Epithelial cell of umbilical artery (primary cell): ENCODE results near the gene UBIAD1. TPM values are rescaled to one million over a fixed set of nuclear protein-coding genes. Genes with fewer than 3 reads are reported as not detected.

Experiments used
- total RNA-seq: library from RNA; depleted of rRNA; stranded (reverse); fragments of >200 nt; gene quantifications from 2 replicates; pipeline ENCODE4 v1.2.3, GENCODE V29; 2014

Gene UBIAD1, protein sequence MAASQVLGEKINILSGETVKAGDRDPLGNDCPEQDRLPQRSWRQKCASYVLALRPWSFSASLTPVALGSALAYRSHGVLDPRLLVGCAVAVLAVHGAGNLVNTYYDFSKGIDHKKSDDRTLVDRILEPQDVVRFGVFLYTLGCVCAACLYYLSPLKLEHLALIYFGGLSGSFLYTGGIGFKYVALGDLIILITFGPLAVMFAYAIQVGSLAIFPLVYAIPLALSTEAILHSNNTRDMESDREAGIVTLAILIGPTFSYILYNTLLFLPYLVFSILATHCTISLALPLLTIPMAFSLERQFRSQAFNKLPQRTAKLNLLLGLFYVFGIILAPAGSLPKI
- total RNA-seq = 6.2 and 10.0 TPM in 2 replicates

DNA sequence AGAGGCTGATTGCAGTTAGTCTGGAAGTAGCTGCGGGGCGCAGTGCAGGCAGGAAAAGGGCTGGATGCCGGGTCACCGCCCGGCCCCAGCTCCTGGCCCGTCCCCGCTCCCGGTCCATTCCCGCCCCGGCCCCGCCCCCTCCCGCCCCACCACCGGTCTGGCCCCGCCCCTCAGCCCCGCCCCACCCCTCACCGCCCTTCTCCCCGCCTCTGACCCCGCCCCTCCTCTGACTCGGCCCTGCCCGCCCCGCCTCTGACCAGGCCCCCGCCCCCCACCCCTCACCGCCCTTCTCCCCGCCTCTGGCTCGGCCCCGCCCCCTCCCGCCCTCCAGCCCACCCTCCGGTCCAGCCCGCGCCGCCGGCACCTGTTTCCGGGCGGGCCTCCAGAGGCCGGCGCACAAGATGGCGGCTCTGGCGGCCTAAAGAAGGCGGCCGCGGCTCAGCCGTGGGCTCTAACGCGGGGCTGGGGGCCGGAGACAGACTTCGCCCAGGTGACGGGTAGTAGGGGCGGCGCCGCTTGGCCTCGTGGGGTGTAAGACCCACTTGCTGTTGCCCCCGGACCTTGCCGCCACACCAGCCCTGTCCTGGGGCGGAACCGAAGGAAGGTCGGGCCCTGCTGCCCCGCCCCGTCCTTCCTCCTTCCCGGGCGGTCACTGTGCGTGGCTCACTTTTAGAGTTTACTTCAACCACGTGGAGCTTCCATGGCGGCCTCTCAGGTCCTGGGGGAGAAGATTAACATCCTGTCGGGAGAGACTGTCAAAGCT, at the start of gene UBIAD1:
UBIAD1 (plus strand) TSS at position 367 of the 763 bp plus-strand sequence; CDS start at position 701, 334 bp downstream.

DNA sequence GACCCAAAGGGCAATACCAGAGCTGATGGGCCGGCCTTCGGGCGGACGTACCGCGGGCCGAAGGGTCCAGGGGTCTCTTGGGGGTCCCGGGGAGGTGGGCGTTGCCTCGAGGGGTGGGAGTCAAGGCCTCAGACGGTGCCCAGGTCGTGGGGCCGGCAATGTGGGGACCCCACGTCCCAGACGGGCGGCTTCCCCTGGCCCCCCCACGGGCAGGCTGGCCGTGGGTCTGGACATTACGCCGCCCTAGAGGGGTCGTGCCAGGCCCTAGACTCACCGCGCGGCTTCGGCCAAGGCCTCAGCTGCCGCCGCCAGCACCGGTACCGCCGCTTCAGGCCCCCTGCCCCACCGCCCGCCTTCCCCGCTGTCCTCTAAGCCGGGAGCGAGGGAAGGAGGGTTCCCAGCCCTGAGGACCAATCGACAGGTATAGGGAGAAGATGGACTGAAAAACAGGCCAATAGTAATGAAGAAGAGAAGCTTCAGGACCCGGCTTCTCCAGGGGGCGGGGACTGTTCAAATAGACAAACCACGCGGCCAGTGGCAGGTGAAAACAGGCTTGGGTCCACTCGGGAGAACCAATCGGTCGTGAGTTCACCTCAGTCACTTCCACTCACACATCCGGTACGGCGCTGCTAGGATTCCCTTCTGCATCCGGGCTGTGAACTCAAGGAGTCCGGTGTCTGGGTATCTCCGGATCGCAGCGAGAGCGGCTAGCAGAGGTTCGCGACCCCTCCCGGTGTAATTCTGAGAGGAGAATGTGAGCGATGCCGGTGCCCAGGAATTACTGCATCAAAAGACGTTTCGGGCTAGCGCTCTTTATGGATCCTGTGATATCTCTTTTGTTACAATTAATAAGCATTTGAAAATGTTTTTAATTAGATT, 10.6 kb upstream of the UBIAD1 start, which contains the start of gene MTOR:
MTOR (minus strand) TSS at position 381 of the 879 bp plus-strand sequence. CDS start 3,142 bp downstream, outside the sequence.

Other genes starting within 250 kb of the UBIAD1 start
- not detected in 2 replicates for gene MASP2, start 226.0 kb upstream of the UBIAD1 start, total RNA-seq
- 13.3 and 14.6 TPM in 2 replicates for gene SRM, start 213.2 kb upstream of the UBIAD1 start, total RNA-seq
- gene EXOSC10, start 173.3 kb upstream of the UBIAD1 start, total RNA-seq = 45.8 and 48.0 TPM in 2 replicates
- gene ANGPTL7, start 83.8 kb upstream of the UBIAD1 start, total RNA-seq = not detected in 2 replicates
- gene MTOR, start 10.6 kb upstream of the UBIAD1 start, total RNA-seq = 28.9 and 35.6 TPM in 2 replicates
- under 0.01 and 0.30 TPM in 2 replicates for gene DISP3, start 206.0 kb downstream of the UBIAD1 start, total RNA-seq